Psoas muscle (tissue), 8 donors: ENCODE measurements around the gene NHLH1. TPM values are rescaled to one million over a fixed set of nuclear protein-coding genes. Genes with fewer than 3 reads are reported as not detected.
A peak's percentile ranks its signal among the peaks of the same experiment; 100 is the strongest.

Source experiments
- ATAC-seq, 4 donors: fragments of 200-7000 bp; cut with Tn5 transposase; one replicate each; pipeline ENCODE4 v1.9.1; 2020; ENCODE audit warnings: moderate library complexity in 3 of 4, mild to moderate bottlenecking in 2 of 4
- DNase-seq, 2 donors: peaks; one replicate each; pipeline ENCODE4 v3.0.0-alpha.2; 2020
- H3K27ac ChIP-seq: fragments of 200-600 bp; one replicate; pipeline ENCODE4 v1.8.0; 2022
- H3K27me3 ChIP-seq, 3 donors: fragments of 200-600 bp in 1 of 3; one replicate each; pipeline versions ENCODE4 v1.6.1 to v1.8.0; 2013 to 2022; ENCODE audit warnings: low read length in 2 of 3, mild to moderate bottlenecking in 2 of 3, moderate library complexity in 1 of 3; ENCODE audit not compliant: insufficient read depth in 3 of 3
- H3K36me3 ChIP-seq, 2 donors: fragments of 200-600 bp in 1 of 2; one replicate each; pipeline versions ENCODE4 v1.6.1 to v1.8.0; 2013 to 2022; ENCODE audit warnings: low read depth in 1 of 2, mild to moderate bottlenecking in 1 of 2, moderate library complexity in 1 of 2; ENCODE audit not compliant: insufficient read depth in 1 of 2
- H3K4me1 ChIP-seq: fragments of 200-600 bp; one replicate; pipeline ENCODE4 v1.8.0; 2022
- H3K4me3 ChIP-seq: fragments of 200-600 bp; one replicate; pipeline ENCODE4 v1.8.0; 2022; ENCODE audit warnings: mild to moderate bottlenecking
- H3K9me3 ChIP-seq: fragments of 200-600 bp; one replicate; pipeline ENCODE4 v1.8.0; 2022
- WGBS, 3 donors: extraction: QIAGEN DNeasy Blood & Tissue Kit; methylation state at CpG; one replicate each; pipeline versions ENCODE4 v1.1.6 to v1.1.7; 2013; 5-methylcytosine and 5-hydroxymethylcytosine counted together
- intact Hi-C, 2 donors: fragments of 100-400 bp; cut with DNase I; formaldehyde crosslinking; loops; one replicate each; pipeline versions ENCODE4 v1.11.0 to v1.14.2; 2022
- polyA plus RNA-seq, 3 donors: library from polyadenylated mRNA; stranded (reverse); fragments of 200-250 nt; gene quantifications; one replicate each; pipeline ENCODE4 v1.2.3, GENCODE V29; 2013
- total RNA-seq, 4 donors: library from RNA; stranded (reverse); fragmentation: NEBNext Ultra II Directional in 2 of 4; extraction: Animal tissue kit (Norgen Biotek cat#: 25700) in 2 of 4; gene quantifications; one replicate each; pipeline versions ENCODE4 v1.2.1 to v1.2.4, GENCODE V29; 2021 to 2023
- TF ChIP-seq, protein P1 (sequence below): fragments of 200-600 bp; IDR thresholded peaks from one replicate; pipeline ENCODE4 v1.8.0; 2022; ENCODE audit warnings: antibody characterized with exemption
- donor health status: healthy with polysubstance abuse.
- donor health status: DM: no; HTN: no; CAD: no; lungs with moderate emphysema.
- donor health status: Bipolar disorder and iron deficiency.
- donor health status: healthy.
- donor health status: DM: yes; HTN: yes; CAD: no.
- donor health status: DM: no; HTN: no; CAD: no.
- donor health status: DM: no; HTN: no; CAD: no.
- donor health status: DM: yes; HTN: yes; CAD: no.

The NHLH1 gene
- total and polyA plus RNA-seq, 7 donors = 0.06 to 0.20 (median 0.10) TPM; not detected in 3

DNA sequence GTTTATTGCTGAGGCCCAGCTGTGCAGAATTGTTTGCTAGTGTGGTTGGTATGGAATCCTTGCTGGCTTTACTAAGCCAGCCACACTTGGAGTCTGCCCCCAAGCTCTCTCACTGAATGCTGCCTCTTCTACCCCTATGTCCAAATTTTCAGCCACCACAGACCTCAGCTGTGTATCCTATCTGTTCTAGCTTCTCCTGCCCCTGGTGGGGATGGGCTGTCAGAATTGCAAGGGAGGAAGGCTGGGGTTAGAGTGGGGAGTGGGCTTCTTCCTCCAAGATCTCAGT, 4.4 kb downstream of the NHLH1 start:
- intact Hi-C loops = loop anchor here in 1 of 2 donors (10.0 kb wide), 1 partner anchor 286 kb away; the partner anchor contains the start of gene KCNJ9
- ATAC-seq (no peak), DNase-seq (no peak)
- H3K9me3 ChIP-seq = no peaks in the 10 kb centered on the region
- TF ChIP-seq, protein P1, sequence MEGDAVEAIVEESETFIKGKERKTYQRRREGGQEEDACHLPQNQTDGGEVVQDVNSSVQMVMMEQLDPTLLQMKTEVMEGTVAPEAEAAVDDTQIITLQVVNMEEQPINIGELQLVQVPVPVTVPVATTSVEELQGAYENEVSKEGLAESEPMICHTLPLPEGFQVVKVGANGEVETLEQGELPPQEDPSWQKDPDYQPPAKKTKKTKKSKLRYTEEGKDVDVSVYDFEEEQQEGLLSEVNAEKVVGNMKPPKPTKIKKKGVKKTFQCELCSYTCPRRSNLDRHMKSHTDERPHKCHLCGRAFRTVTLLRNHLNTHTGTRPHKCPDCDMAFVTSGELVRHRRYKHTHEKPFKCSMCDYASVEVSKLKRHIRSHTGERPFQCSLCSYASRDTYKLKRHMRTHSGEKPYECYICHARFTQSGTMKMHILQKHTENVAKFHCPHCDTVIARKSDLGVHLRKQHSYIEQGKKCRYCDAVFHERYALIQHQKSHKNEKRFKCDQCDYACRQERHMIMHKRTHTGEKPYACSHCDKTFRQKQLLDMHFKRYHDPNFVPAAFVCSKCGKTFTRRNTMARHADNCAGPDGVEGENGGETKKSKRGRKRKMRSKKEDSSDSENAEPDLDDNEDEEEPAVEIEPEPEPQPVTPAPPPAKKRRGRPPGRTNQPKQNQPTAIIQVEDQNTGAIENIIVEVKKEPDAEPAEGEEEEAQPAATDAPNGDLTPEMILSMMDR = no peak
- no peak overlapping the region for H3K27ac ChIP-seq
- peaks cover 2% of the 10 kb centered on the region for H3K4me1 ChIP-seq
- no peaks in the 10 kb centered on the region for H3K27me3 ChIP-seq
- no peaks in the 10 kb centered on the region for H3K36me3 ChIP-seq
- H3K4me3 ChIP-seq = no peak overlapping the region

DNA sequence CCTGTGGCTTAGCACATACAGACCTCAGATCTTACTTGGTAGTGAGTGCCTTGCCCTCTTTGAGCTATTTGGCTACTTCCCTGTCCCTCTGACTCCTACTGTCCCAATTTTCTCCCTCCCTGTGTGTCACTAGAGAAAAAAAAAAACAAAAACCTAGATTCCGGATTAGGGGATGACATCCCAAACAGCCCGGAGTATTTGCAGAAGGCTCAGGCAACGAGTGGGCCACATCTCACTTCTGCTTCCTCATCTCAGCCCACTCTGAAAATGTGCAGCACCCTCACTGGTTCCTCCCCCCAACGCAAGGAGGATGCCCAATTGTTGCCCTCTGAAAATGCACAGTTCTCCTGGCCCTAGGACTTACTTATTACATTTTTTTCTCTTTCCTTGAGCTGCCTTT, 4.9 kb downstream of the NHLH1 start:
- no peaks in the 10 kb centered on the region for H3K36me3 ChIP-seq
- no peak for DNase-seq
- H3K27me3 ChIP-seq = no peaks in the 10 kb centered on the region
- no peaks in the 10 kb centered on the region for H3K9me3 ChIP-seq
- peaks cover 4% of the 10 kb centered on the region for H3K4me1 ChIP-seq
- no peak for ATAC-seq
- no peak overlapping the region for H3K27ac ChIP-seq
- WGBS, 3 donors = 87 to 90% (median 87%) methylated on average over 4 of the region's 4 CpGs
- intact Hi-C loops = loop anchor here in 1 of 2 donors (10.0 kb wide), 1 partner anchor 287 kb away; the partner anchor contains the start of gene KCNJ9
- TF ChIP-seq, protein P1 = no peak
- H3K4me3 ChIP-seq = no peak overlapping the region

DNA sequence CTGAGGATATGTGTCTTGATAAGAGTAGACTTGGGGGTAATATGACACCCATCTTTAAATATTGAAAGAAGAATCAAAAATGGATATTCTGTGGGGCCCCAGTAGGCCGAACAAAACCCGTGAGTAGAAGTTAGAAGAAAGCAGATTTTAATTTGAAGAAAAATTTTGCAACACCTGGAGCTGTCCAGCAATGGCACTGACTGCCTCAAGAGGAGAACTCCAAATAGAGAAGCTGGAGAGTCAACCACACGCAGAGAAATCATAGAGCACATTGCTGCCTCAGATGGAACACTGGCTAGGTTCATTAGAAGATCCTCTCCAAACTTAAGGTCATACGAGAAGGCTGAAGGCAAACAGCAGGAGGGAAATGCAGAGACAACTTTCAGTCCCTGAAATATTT, 6.8 kb downstream of the NHLH1 start:
- Histone ChIP-seq H3K4me1 (peaks cover 4% of the 10 kb centered on the region), H3K36me3 (no peaks in the 10 kb centered on the region), H3K27me3 (no peaks in the 10 kb centered on the region), H3K9me3 (no peaks in the 10 kb centered on the region), H3K27ac (no peak overlapping the region), H3K4me3 (no peak overlapping the region)
- DNase-seq (no peak), ATAC-seq (no peak)
- intact Hi-C loops = loop anchor here in 1 of 2 donors (10.0 kb wide), 1 partner anchor 289 kb away; the partner anchor contains the start of gene KCNJ9
- 78 to 90% (median 78%) methylated on average over 4 of the region's 4 CpGs for WGBS, 3 donors
- TF ChIP-seq, protein P1 = no peak

DNA sequence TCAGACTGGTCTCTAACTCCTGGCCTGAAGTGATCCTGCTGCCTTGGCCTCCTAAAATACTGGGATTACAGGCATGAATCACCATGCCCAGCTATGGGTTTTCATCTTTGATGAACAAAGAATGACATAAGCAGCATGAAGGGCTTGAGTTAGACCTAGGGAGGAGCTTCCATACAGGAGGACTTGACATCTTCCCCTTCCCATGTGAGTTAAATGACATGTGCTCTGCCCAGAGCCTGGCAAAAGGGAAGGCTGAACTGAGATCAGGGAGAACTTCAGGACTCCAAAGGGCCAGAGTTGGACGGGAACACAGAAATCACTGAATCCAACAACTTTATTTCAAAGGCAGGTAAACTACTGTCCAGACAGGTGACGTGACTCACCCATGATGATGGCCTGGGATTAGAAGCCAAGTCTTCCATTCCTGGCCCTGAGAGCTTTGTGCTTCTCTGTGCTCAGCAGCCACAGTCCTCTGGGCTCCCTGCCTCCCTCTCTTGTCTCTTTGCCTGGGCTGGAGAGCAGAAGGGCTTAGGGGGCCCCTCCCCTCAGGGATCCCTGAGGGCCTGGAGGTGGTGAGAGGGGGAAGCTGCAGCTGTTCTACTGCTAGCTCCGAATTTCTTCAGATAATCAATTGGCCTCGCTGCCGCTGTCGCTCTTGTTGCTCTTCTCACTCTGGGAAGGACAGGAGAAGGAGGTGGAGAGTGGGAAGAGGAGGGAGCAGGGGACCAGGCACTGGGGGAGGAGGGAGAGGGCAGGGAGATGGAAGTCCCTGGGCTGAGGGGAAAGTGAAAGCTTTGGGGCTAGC, 7.6 kb downstream of the NHLH1 start:
- no peak for DNase-seq

More for the DNA sequence above, 7.6 kb downstream of the NHLH1 start:
- Histone ChIP-seq H3K4me1 (peaks cover 4% of the 10 kb centered on the region), H3K9me3 (no peaks in the 10 kb centered on the region), H3K36me3 (no peaks in the 10 kb centered on the region), H3K27me3 (no peaks in the 10 kb centered on the region), H3K4me3 (no peak overlapping the region), H3K27ac (no peak overlapping the region)
- peak in 2 of 4 donors; percentile 28 to 40 for ATAC-seq
- 35 to 50% (median 39%) methylated on average over 6 of the region's 6 CpGs for WGBS, 3 donors
- TF ChIP-seq, protein P1 = no peak
- intact Hi-C loops = loop anchor here (5.0 to 10.0 kb wide), 2 partner anchors 277 to 290 kb away; partner anchors contain the start of genes IGSF8 (in 1 of the 2) and KCNJ9 (in 1 of the 2)
